Measurements from ENCODE around the gene CHRNA1. TPM values are rescaled to one million over a fixed set of nuclear protein-coding genes. Genes with fewer than 3 reads are reported as not detected.

The CHRNA1 gene
- total RNA-seq, 1 experiment from 2014 or later, result not detected

DNA sequence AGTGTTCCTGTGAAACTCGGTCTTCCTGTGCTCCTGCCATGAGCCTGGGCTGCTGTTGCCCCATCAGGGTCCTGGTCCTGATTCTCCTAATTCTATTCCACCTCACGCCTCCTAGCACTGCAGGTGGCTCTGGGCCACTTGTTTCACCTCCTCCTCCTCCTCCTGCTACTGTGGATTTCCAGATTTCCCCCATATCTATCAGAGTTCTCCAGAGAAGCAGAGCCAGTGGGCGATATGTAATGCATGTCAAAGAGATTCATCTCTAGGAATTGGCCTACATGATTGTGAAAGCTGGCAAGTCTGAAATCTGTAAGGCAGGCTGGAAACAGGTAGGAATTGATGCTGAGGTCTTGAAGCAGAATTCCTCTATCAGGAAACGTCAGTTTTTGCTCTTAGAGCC, 45.3 kb downstream of the CHRNA1 start:
- DNase-seq (ENCODE audit: low read depth, low spot score) (no peak), ATAC-seq (no peak)
- H3K36me3 ChIP-seq (ENCODE audit: control insufficient read depth in 1 of 2, insufficient read depth in 2 of 2, low read length in 2 of 2), result no peaks in the 10 kb centered on the region
- no peaks in the 10 kb centered on the region for H3K79me2 ChIP-seq (ENCODE audit: insufficient read depth, low read length)
- RAD21 ChIA-PET (ENCODE audit: low non-redundant PET in 1 of 2, low total read pairs in 2 of 2, uncharacterized antibody in 2 of 2, unreplicated experiment in 2 of 2), result no interaction called here
- no peaks in the 10 kb centered on the region for H4K20me1 ChIP-seq (ENCODE audit: insufficient read depth)
- CTCF ChIA-PET, result no interaction called here
- POLR2A ChIA-PET, result no interaction called here
- no peak overlapping the region for H3K27ac ChIP-seq (ENCODE audit: low read depth, low read length)
- no peaks in the 10 kb centered on the region for H3K9me3 ChIP-seq (ENCODE audit: control insufficient read depth in 1 of 2, insufficient read depth in 1 of 2, low read depth in 1 of 2, low read length in 2 of 2)
- H3K9ac ChIP-seq (ENCODE audit: low read length), result no peak overlapping the region
- TF ChIP-seq CBX3 (IDR thresholded peaks at IDR 0.05; ENCODE audit: low read depth) (no peak), SRF (IDR thresholded peaks at IDR 0.05; ENCODE audit: low read depth) (no peak), YY1 (IDR thresholded peaks at IDR 0.05; ENCODE audit: extremely low read depth, insufficient replicate concordance, low read depth, low read length) (no peak), FOSL1 (IDR thresholded peaks at IDR 0.05; ENCODE audit: low read depth) (no peak), RAD21 (IDR thresholded peaks at IDR 0.05; ENCODE audit: low read depth) (no peak), ZNF274 (IDR thresholded peaks at IDR 0.05; ENCODE audit: low read depth, low read length) (no peak), ZFX (IDR thresholded peaks at IDR 0.05) (no peak), SP1 (IDR thresholded peaks at IDR 0.05; ENCODE audit: low read depth) (no peak), TCF7L2 (IDR thresholded peaks at IDR 0.05; ENCODE audit: borderline replicate concordance, extremely low read depth, insufficient read depth, insufficient read length) (no peak), ELF1 (IDR thresholded peaks at IDR 0.05; ENCODE audit: borderline replicate concordance, low read depth) (no peak), CEBPB (IDR thresholded peaks at IDR 0.05; ENCODE audit: low read depth) (no peak), EGR1 (IDR thresholded peaks at IDR 0.05; ENCODE audit: low read depth) (no peak), POLR2AphosphoS5 (IDR thresholded peaks at IDR 0.05; ENCODE audit: low read depth, low read length) (no peak), SIN3A (IDR thresholded peaks at IDR 0.05; ENCODE audit: low read depth) (no peak), POLR2A (IDR thresholded peaks at IDR 0.05; ENCODE audit: borderline replicate concordance, extremely low read depth, insufficient read depth, insufficient read length) (no peak)
- TF ChIP-seq, protein P1, sequence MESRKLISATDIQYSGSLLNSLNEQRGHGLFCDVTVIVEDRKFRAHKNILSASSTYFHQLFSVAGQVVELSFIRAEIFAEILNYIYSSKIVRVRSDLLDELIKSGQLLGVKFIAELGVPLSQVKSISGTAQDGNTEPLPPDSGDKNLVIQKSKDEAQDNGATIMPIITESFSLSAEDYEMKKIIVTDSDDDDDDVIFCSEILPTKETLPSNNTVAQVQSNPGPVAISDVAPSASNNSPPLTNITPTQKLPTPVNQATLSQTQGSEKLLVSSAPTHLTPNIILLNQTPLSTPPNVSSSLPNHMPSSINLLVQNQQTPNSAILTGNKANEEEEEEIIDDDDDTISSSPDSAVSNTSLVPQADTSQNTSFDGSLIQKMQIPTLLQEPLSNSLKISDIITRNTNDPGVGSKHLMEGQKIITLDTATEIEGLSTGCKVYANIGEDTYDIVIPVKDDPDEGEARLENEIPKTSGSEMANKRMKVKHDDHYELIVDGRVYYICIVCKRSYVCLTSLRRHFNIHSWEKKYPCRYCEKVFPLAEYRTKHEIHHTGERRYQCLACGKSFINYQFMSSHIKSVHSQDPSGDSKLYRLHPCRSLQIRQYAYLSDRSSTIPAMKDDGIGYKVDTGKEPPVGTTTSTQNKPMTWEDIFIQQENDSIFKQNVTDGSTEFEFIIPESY (IDR thresholded peaks at IDR 0.05; ENCODE audit: extremely low read depth, insufficient replicate concordance, low read length), result no peak
- TF ChIP-seq, protein P2, sequence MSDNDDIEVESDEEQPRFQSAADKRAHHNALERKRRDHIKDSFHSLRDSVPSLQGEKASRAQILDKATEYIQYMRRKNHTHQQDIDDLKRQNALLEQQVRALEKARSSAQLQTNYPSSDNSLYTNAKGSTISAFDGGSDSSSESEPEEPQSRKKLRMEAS (IDR thresholded peaks at IDR 0.05), result no peak
- TF ChIP-seq, protein P3, sequence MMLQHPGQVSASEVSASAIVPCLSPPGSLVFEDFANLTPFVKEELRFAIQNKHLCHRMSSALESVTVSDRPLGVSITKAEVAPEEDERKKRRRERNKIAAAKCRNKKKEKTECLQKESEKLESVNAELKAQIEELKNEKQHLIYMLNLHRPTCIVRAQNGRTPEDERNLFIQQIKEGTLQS (IDR thresholded peaks at IDR 0.05), result no peak
- TF ChIP-seq, protein P4, sequence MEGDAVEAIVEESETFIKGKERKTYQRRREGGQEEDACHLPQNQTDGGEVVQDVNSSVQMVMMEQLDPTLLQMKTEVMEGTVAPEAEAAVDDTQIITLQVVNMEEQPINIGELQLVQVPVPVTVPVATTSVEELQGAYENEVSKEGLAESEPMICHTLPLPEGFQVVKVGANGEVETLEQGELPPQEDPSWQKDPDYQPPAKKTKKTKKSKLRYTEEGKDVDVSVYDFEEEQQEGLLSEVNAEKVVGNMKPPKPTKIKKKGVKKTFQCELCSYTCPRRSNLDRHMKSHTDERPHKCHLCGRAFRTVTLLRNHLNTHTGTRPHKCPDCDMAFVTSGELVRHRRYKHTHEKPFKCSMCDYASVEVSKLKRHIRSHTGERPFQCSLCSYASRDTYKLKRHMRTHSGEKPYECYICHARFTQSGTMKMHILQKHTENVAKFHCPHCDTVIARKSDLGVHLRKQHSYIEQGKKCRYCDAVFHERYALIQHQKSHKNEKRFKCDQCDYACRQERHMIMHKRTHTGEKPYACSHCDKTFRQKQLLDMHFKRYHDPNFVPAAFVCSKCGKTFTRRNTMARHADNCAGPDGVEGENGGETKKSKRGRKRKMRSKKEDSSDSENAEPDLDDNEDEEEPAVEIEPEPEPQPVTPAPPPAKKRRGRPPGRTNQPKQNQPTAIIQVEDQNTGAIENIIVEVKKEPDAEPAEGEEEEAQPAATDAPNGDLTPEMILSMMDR (IDR thresholded peaks at IDR 0.05 in 2 of 3, conservative IDR thresholded peaks at IDR 0.05 in 1 of 3; ENCODE audit: borderline replicate concordance in 1 of 3, insufficient read depth in 1 of 3, low read depth in 2 of 3, low read length in 2 of 3), result no peak
- TF ChIP-seq, protein P5, sequence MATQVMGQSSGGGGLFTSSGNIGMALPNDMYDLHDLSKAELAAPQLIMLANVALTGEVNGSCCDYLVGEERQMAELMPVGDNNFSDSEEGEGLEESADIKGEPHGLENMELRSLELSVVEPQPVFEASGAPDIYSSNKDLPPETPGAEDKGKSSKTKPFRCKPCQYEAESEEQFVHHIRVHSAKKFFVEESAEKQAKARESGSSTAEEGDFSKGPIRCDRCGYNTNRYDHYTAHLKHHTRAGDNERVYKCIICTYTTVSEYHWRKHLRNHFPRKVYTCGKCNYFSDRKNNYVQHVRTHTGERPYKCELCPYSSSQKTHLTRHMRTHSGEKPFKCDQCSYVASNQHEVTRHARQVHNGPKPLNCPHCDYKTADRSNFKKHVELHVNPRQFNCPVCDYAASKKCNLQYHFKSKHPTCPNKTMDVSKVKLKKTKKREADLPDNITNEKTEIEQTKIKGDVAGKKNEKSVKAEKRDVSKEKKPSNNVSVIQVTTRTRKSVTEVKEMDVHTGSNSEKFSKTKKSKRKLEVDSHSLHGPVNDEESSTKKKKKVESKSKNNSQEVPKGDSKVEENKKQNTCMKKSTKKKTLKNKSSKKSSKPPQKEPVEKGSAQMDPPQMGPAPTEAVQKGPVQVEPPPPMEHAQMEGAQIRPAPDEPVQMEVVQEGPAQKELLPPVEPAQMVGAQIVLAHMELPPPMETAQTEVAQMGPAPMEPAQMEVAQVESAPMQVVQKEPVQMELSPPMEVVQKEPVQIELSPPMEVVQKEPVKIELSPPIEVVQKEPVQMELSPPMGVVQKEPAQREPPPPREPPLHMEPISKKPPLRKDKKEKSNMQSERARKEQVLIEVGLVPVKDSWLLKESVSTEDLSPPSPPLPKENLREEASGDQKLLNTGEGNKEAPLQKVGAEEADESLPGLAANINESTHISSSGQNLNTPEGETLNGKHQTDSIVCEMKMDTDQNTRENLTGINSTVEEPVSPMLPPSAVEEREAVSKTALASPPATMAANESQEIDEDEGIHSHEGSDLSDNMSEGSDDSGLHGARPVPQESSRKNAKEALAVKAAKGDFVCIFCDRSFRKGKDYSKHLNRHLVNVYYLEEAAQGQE (IDR thresholded peaks at IDR 0.05; ENCODE audit: low read depth), result no peak
- no peak overlapping the region for H2AFZ ChIP-seq (ENCODE audit: low read depth, low read length, poor library complexity, severe bottlenecking)
- BruUV-seq (replicated peaks), result no TSS peak
- no peaks in the 10 kb centered on the region for H3K9me2 ChIP-seq (ENCODE audit: insufficient read depth)
- no peaks in the 10 kb centered on the region for H3K27me3 ChIP-seq (ENCODE audit: insufficient read depth, low read length)
- intact Hi-C loops (cut with micrococcal nuclease), result no loop called here
- H3K4me1 ChIP-seq (ENCODE audit: control insufficient read depth in 1 of 2, insufficient read depth in 2 of 2, low read length in 2 of 2), result no peaks in the 10 kb centered on the region
- no peak overlapping the region for H3K4me2 ChIP-seq (ENCODE audit: low read length)
- no peak overlapping the region for H3K4me3 ChIP-seq (replicated peaks in 1 of 2; ENCODE audit: low read depth in 1 of 2, low read length in 2 of 2)
